ENCODE data around the gene TWSG1.

DNA sequence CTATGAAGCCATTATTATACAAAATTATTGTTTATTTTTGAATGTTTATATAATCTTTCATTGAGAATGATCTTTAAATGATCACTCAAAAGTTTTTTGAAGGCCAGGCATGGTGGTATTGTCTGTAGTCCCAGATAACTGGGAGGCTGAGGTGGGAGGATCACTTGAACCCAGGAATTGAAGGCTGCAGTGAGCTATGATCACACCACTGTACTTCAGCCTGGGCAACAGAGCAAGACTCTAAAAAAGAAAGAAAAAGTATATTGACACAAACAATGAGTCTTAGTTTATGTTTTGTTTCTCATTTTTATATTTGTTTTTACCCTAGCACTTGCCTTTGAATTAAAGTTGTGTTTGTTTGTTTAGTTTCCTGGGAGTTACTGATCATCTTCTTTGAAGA, 2.3 kb downstream of the TWSG1 start:
- TF ChIP-seq, protein P1, sequence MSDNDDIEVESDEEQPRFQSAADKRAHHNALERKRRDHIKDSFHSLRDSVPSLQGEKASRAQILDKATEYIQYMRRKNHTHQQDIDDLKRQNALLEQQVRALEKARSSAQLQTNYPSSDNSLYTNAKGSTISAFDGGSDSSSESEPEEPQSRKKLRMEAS (IDR thresholded peaks at IDR 0.05; ENCODE audit: insufficient read depth, insufficient read length): no peak
- TF ChIP-seq, protein P2, sequence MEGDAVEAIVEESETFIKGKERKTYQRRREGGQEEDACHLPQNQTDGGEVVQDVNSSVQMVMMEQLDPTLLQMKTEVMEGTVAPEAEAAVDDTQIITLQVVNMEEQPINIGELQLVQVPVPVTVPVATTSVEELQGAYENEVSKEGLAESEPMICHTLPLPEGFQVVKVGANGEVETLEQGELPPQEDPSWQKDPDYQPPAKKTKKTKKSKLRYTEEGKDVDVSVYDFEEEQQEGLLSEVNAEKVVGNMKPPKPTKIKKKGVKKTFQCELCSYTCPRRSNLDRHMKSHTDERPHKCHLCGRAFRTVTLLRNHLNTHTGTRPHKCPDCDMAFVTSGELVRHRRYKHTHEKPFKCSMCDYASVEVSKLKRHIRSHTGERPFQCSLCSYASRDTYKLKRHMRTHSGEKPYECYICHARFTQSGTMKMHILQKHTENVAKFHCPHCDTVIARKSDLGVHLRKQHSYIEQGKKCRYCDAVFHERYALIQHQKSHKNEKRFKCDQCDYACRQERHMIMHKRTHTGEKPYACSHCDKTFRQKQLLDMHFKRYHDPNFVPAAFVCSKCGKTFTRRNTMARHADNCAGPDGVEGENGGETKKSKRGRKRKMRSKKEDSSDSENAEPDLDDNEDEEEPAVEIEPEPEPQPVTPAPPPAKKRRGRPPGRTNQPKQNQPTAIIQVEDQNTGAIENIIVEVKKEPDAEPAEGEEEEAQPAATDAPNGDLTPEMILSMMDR (IDR thresholded peaks at IDR 0.05; ENCODE audit: extremely low read depth in 1 of 2, insufficient read depth in 1 of 2, low read depth in 1 of 2, low read length in 2 of 2): no peak
- TF ChIP-seq POLR2A (IDR thresholded peaks at IDR 0.05; ENCODE audit: low read depth, low read length): no peak
- no peak for TF ChIP-seq MYC (IDR thresholded peaks at IDR 0.05; ENCODE audit: low read depth, low read length)
